Amniotic epithelial cell (primary cell): ENCODE measurements around the gene PTH2R.
"Not testable (repeated sequence)": the region's sequence is repeated elsewhere in the genome, so short reads cannot be mapped to it uniquely, and the experiment has no call there.

Experiments used
- DNase-seq: peaks from one replicate; pipeline ENCODE4 v3.0.0-alpha.2; 2010; ENCODE audit warnings: low read depth

The PTH2R gene

GRCh38 chr2:208392300-208392699, 14.3 kb upstream of the PTH2R start:
- no peak for DNase-seq

GRCh38 chr2:208396796-208397195, 9.8 kb upstream of the PTH2R start:
- not testable (repeated sequence) for DNase-seq

GRCh38 chr2:208399201-208399600, 7.4 kb upstream of the PTH2R start:
- no peak for DNase-seq

GRCh38 chr2:208407667-208408066, 1.1 kb downstream of the PTH2R start:
- DNase-seq, result peak; percentile 7

- no peak for DNase-seq
Observed at GRCh38 chr2:208413931-208414330, 7.3 kb downstream of the PTH2R start.

DNA sequence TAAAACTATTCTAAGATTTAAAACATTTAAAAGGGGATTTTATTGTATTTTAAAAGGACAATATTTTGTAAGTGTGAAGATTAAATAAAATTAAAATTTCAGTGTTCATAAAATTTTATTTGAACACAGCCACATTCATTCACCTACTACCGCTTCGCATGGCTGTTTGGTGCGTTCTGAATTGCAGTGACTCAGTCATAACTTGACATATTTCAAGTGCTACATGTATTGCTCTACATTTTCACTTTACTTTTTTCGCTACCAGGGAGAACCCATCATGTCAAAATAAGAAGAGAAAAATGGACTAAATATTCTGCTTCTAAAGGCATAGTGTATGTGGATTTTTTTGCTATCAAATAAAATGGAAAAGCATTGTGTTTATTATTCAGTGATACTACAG, 8.7 kb downstream of the PTH2R start:
- DNase-seq, result no peak

- DNase-seq, result no peak
Observed at GRCh38 chr2:208415897-208416296, 9.3 kb downstream of the PTH2R start.

DNA sequence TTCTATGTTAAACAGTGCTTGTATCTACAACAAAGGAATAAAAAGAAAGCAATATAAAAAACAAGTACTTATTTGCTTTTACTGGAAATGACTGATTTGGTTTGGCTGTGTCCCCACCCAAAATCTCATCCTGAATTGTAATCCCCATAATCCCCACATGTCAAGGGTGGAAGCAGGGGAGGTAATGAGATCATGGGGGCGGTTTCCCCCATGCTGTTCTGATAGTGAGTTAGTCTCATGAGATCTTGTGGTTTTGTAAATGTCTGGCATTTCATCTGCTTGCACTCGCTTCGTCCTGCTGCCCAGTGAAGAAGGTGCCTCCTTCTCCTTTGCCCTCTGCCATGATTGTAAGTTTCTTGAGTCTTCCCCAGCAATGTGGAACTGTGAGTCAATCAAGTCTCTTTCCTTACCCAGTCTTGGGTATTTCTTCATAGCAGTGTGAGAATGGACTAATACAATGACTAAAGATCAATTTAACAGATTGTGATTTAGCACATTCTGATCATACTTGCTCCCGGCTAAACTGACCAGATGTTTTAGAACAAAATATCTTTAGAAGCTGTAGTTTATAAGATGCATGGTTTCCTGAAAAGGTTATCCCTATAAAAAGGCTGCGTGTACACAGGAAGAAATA, 19.9 kb downstream of the PTH2R start:
- DNase-seq, result no peak

DNA sequence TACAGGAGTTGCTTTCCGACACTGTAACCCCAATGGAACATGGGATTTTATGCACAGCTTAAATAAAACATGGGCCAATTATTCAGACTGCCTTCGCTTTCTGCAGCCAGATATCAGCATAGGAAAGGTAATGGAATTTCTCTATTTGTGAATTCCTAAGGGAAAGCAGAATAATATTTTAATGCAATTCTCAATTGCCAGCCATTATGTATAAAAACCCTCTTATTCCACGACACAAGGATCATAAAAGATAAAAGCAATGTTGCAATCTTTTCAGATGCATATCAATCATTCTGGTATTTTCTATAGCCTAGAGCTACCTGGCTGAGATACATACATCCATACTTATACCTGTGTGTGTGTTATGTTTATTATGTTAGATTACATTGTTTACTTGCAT, 31.2 kb downstream of the PTH2R start:
- no peak for DNase-seq

DNA sequence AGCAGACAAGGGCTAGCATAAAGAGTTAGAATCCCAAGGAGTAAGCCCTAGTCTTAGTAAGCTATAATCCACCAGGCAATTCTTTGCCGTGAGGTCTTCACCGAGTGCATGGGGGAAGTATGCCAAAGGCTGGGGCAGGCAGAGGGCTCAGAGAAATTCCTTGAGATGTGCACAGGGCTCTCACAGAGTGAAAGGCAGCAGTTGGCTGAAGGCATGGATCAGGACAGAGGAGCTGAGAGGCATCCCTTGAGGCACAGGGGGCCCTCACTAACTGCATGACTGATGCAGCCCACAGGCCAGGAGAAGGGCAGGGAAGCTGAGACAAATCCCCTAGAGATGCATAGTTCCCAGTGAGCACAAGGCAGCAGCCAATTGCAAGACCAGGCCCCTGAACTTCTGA, 34.1 kb downstream of the PTH2R start:
- DNase-seq, result no peak

GRCh38 chr2:208441951-208442350, 35.4 kb downstream of the PTH2R start:
- DNase-seq, result no peak

- DNase-seq, result not testable (repeated sequence)
Observed at GRCh38 chr2:208447447-208447846, 40.9 kb downstream of the PTH2R start.

GRCh38 chr2:208451061-208451460, 44.5 kb downstream of the PTH2R start:
- DNase-seq, result no peak

- DNase-seq, result no peak
Observed at GRCh38 chr2:208454861-208455260, 48.3 kb downstream of the PTH2R start.

DNA sequence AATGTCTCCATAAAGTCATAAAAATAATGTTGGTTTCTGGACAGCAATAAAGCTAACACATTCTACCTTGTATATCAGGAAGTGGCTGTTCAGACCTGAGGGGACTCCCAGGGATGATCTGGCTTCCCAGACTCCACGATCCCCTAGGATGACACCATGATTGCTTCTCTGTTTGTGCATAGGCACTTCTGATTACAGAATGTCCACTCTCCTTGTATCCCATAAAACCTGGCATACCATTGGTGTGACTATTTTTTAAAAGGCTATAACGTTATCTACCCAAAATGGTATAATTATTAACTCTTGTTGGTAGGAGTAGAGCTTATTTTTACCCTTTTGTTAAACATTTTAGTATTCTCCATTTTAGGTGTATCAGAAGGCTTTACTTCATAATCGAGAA, 57.1 kb downstream of the PTH2R start:
- DNase-seq, result no peak

DNA sequence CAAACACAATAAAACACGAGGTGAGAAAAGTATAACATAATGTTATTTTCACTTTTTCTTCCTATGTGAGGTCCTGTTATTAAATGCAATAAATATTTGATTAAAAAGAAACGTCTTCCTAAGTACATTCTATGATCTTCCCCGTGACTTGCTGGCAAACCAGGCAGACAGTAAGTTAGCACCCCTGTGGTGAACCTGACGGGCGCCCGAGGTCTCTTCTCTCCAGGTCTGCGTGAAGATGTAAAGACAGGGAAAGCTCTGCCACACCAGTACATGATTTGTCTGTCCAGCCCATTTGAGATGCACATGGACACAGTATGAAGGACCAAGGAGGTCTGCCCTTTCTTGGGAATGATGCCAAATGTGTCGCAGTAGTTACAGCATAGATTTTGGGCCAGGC, 57.6 kb downstream of the PTH2R start:
- no peak for DNase-seq

DNA sequence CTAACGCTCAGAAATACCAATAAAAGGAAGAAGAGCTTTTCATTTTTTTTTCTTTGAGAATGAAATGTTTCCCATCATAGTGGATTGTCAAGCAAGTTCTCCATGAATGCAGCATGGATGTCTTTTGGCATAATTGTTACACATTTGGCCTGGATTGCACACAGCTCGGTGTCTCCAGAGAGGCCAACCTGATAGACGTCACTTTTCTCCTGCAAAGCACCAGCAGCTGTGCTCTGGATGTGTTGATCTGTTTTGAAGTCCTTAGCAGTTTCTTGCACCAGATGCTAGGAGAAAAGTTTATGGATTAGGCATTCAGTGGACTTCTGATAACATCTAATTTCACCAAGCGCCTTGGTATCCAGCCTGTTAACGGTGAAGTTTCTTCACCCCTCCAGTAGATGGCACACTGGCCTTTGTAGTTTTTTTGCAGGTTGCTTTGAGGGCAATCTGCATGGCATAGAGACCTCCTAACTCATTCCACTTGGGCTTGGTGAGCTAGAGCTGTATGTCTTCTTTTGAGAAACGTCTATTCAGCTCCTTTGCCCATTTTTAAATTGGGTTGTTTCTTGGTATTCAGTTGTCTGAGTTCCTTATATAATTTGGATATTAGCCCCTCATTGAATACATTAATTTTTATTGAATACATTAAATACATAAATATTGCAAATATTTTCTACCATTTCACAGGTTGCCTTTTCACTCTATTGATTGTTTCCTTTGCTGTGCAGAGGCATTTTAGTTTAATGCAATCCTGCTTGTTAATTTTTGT, 59.7 kb downstream of the PTH2R start:
- peak; percentile 14 for DNase-seq

GRCh38 chr2:208466920-208467298, 60.3 kb downstream of the PTH2R start:
- DNase-seq, result peak; percentile 2

DNA sequence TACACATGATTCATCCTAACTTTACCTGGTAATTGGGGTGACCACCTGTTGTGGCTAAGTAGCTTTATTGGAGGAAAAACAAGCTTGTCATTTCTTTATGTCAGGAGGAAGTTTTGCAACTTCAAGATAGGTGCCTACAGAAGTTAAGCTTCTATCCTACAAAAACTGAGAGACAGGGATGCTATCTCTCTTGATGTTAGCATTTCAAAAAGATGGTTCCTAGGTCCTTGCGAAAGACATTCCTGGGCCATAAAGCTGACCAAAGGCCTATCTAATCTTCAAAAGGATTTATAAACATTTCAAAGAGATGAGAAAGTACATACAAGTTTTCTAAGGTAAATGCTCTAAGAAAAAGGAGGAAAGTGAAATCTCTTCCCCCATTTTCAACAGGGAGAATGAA, 61.0 kb downstream of the PTH2R start:
- peak; percentile 22 for DNase-seq

GRCh38 chr2:208477741-208478140, 71.1 kb downstream of the PTH2R start:
- no peak for DNase-seq

- no peak for DNase-seq
Observed at GRCh38 chr2:208479342-208479741, 72.8 kb downstream of the PTH2R start.

- not testable (repeated sequence) for DNase-seq
Observed at GRCh38 chr2:208481945-208482344, 75.4 kb downstream of the PTH2R start.

DNA sequence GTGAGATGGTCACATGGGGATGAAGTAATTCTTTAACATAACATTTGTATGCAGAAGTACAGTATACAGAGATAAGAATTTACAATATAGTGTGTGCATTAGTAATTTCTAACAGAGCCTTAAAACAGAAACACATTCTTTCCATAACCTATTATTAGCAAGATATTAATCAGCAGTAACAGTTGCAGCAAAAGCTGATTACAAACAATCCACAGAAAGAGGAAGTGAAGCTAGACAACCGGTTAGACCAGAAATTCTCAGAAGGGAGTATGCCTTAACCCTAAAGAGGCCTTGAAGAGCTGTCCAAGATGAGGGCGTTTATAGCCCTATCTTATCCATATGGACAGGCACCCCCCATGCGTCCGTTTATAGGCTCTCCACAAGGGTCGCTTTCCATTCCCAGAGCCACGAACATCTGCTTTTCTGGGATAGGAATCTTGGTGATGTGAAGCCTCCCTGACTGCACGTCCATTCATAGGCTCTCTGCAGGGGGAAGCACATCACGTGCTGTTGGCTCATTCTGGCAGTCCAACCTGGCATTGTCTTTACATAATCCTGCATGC, 75.9 kb downstream of the PTH2R start:
- DNase-seq, result not testable (repeated sequence)

GRCh38 chr2:208485390-208485789, 78.8 kb downstream of the PTH2R start:
- no peak for DNase-seq
